OCI-LY7 (cell line): ENCODE data around the gene EP300.

Experiments used
- CTCF ChIP-seq: fragments of 200-600 bp; sonication (generic); conservative IDR thresholded peaks from 2 replicates; pipeline ENCODE4 v1.5.1; 2014; ENCODE audit warnings: mild to moderate bottlenecking, antibody characterized with exemption, low read length, moderate library complexity, mixed read lengths
- EZH2phosphoT487 ChIP-seq: fragments of 200-600 bp; sonication (generic); IDR thresholded peaks from 2 replicates; pipeline ENCODE4 v1.6.1; 2018; ENCODE audit warnings: low read depth, borderline replicate concordance, mild to moderate bottlenecking, mixed run types, antibody characterized with exemption, low read length, moderate library complexity, mixed read lengths

DNA sequence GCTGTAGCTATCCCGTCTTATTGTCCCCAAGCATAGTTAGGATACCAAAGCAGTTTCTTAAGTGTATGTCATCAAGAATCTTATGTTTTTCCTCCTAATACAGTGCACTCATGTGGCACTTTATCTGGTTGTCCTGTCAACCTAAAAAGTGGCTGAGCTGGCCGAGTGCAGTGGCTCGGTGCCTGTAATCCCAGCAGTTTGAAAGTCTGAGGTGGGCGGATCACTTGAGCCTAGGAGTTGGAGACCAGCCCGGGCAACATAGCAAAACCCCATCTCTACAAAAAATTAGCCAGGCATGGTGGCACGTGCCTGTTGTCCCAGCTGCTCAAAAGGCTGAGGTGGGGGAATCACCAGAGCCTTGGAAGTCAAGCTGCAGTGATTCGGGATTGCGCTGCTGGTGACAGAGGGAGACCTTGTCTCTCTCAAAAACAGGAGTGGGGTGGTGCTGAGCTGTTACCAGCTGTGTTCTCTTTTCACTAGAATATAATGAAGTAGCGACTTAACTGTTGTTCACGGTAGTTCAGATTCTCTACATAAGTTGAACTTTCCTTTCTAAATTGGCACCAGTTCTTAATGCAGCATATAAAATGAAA is 48.1 kb downstream of the EP300 start:
- TF ChIP-seq EZH2phosphoT487 (no peak), CTCF (no peak)
